Measurements from ENCODE around the gene ZNF415.
"Not testable (repeated sequence)": the region's sequence is repeated elsewhere in the genome, so short reads cannot be mapped to it uniquely, and the experiment has no call there.

Gene ZNF415

DNA sequence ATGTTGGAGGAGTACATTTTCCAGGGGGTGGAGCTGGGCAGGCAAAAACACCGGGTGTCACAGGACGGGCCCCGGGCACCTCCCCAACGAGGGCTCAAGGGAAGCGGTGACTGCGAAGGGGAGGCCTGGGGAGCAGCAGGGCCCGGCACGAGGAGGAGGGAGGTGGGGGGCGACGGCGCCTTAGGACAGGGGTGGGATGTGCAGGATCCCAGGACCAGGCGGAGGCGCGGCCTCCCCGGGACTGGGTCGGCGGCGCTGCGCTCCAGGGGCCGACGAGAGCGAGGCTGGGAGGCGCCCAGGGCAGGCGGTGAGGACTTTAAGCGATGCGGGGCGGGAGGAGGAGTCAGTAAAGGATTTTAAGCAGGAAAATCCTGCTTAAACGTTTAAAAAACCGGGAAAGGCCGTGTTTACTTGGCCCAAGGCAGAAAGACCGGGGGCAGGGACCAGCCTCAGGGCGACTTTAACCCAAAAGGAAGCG lies 29.9 kb downstream of the ZNF415 start:
- no peak overlapping the region for H2BK5ac ChIP-seq (ENCODE audit: low read length)

DNA sequence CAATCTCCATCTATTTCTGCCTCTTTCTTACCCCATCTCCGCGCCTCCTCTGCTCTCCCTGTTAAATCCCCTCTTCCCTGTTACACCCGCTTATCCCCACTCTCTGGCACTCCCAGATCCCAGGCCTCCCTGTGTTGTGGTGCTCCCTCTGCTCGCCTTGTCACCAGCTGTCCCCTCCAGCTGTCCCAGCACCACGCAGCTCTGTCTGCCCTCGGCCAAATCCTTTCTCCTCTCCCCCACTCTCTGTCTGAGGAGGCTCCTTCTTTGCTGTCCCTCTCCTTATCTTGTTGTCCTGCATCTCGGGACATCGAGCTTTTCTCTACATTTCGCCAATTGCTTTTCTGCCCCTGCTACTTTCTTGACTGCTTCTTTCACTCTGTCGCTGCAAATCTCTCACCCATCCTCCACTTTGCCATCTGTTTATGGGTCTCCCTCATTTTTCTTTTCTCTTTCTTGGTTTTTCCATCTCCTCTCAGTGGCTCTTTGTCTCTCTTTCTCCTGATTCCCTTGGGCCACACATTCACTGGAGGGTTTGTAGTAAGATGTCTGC lies 30.4 kb downstream of the ZNF415 start:
- WGBS (ENCODE audit: extremely low coverage, insufficient coverage, low lambda C conversion rate), result 100% methylated on average over 2 of the region's 10 CpGs
- Histone ChIP-seq H3K18ac (ENCODE audit: low read length) (no peak overlapping the region), H3K4me2 (ENCODE audit: low read length) (peak overlapping the region; percentile 81), H3K9ac (ENCODE audit: low read length) (peak overlapping the region; percentile 90), H3K4me1 (ENCODE audit: control insufficient read depth, low read depth, low read length) (peaks cover 5% of the 10 kb centered on the region), H3K79me2 (ENCODE audit: control insufficient read depth, insufficient read depth, low read length) (peaks cover 11% of the 10 kb centered on the region), H2AK5ac (ENCODE audit: low read length) (peak overlapping the region; percentile 14), H3K36me3 (ENCODE audit: control insufficient read depth, insufficient read depth, low read length) (no peaks in the 10 kb centered on the region), H3K23ac (ENCODE audit: low read length) (no peak overlapping the region), H2BK15ac (replicated peaks; ENCODE audit: low read depth) (no peak overlapping the region), H3K79me1 (ENCODE audit: low read length) (peaks cover 13% of the 10 kb centered on the region), H3K27me3 (ENCODE audit: insufficient read depth, low read length, poor library complexity) (no peaks in the 10 kb centered on the region), H3K27ac (ENCODE audit: low read depth, low read length) (no peak overlapping the region), H4K8ac (ENCODE audit: low read depth, low read length) (no peak overlapping the region), H4K5ac (ENCODE audit: low read length) (no peak overlapping the region), H2BK5ac (ENCODE audit: low read length) (no peak overlapping the region), H2BK120ac (ENCODE audit: low read depth, low read length) (no peak overlapping the region), H3K4ac (ENCODE audit: low read depth, low read length) (no peak overlapping the region), H3K4me3 (ENCODE audit: low read length) (peak overlapping the region; percentile 96), H3K56ac (ENCODE audit: low read length) (peak overlapping the region; percentile 92)
- peak; percentile 29 for DNase-seq

More for the DNA sequence above, 29.9 kb downstream of the ZNF415 start:
- Histone ChIP-seq H3K27me3 (ENCODE audit: insufficient read depth, low read length, poor library complexity) (no peaks in the 10 kb centered on the region), H3K36me3 (ENCODE audit: control insufficient read depth, insufficient read depth, low read length) (no peaks in the 10 kb centered on the region), H3K4ac (ENCODE audit: low read depth, low read length) (peak overlapping the region; percentile 6), H4K8ac (ENCODE audit: low read depth, low read length) (no peak overlapping the region), H4K5ac (ENCODE audit: low read length) (no peak overlapping the region), H3K79me2 (ENCODE audit: control insufficient read depth, insufficient read depth, low read length) (peaks cover 9% of the 10 kb centered on the region), H3K4me2 (ENCODE audit: low read length) (peak overlapping the region; percentile 81), H3K18ac (ENCODE audit: low read length) (peak overlapping the region; percentile 69), H3K4me3 (ENCODE audit: low read length) (peak overlapping the region; percentile 96), H3K79me1 (ENCODE audit: low read length) (peaks cover 11% of the 10 kb centered on the region), H3K23ac (ENCODE audit: low read length) (no peak overlapping the region), H2AK5ac (ENCODE audit: low read length) (no peak overlapping the region), H3K56ac (ENCODE audit: low read length) (peak overlapping the region; percentile 92), H3K27ac (ENCODE audit: low read depth, low read length) (no peak overlapping the region), H3K9ac (ENCODE audit: low read length) (peak overlapping the region; percentile 90), H3K4me1 (ENCODE audit: control insufficient read depth, low read depth, low read length) (peaks cover 5% of the 10 kb centered on the region), H2BK120ac (ENCODE audit: low read depth, low read length) (no peak overlapping the region), H2BK15ac (replicated peaks; ENCODE audit: low read depth) (no peak overlapping the region)
- DNase-seq, result peak; percentile 36
- no CpG with 5 or more reads among the region's 33 CpGs for WGBS (ENCODE audit: extremely low coverage, insufficient coverage, low lambda C conversion rate)

- Histone ChIP-seq H4K5ac (ENCODE audit: low read length) (no peak overlapping the region), H3K27ac (ENCODE audit: low read depth, low read length) (no peak overlapping the region), H3K18ac (ENCODE audit: low read length) (no peak overlapping the region), H3K79me1 (ENCODE audit: low read length) (peaks cover 13% of the 10 kb centered on the region), H2BK120ac (ENCODE audit: low read depth, low read length) (no peak overlapping the region), H3K4me1 (ENCODE audit: control insufficient read depth, low read depth, low read length) (peaks cover 5% of the 10 kb centered on the region), H2AK5ac (ENCODE audit: low read length) (no peak overlapping the region), H3K4ac (ENCODE audit: low read depth, low read length) (no peak overlapping the region), H3K4me3 (ENCODE audit: low read length) (no peak overlapping the region), H3K36me3 (ENCODE audit: control insufficient read depth, insufficient read depth, low read length) (no peaks in the 10 kb centered on the region), H2BK15ac (replicated peaks; ENCODE audit: low read depth) (no peak overlapping the region), H4K8ac (ENCODE audit: low read depth, low read length) (no peak overlapping the region), H3K9ac (ENCODE audit: low read length) (no peak overlapping the region), H3K23ac (ENCODE audit: low read length) (no peak overlapping the region), H3K56ac (ENCODE audit: low read length) (peak overlapping the region; percentile 60), H3K79me2 (ENCODE audit: control insufficient read depth, insufficient read depth, low read length) (peaks cover 11% of the 10 kb centered on the region), H2BK5ac (ENCODE audit: low read length) (no peak overlapping the region), H3K4me2 (ENCODE audit: low read length) (no peak overlapping the region), H3K27me3 (ENCODE audit: insufficient read depth, low read length, poor library complexity) (no peaks in the 10 kb centered on the region)
- DNase-seq, result peak; percentile 41
- WGBS (ENCODE audit: extremely low coverage, insufficient coverage, low lambda C conversion rate), result no CpG with 5 or more reads among the region's 1 CpG
These were observed 31.2 kb downstream of the ZNF415 start for GRCh38 chr19:53101518-53101917.

DNA sequence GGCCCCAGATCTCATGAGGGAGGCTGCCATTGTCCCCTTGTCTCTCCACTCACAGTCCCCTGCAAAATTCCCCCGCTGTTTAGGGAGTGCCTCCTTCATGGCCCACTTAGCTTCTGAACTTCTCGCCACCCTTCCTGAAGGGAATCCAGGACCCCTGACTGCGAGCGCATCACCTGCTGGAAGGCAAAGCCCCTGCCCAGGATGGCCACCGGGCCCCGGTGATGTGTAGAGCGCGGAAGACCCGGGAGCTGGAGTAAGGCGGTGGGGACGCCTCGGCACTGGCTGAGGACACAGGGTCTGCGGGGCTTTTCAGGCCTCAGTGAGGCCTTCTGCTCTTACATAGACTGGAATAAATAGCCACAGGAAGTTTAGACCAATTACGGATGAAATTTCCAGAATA lies 34.1 kb downstream of the ZNF415 start:
- H3K27me3 ChIP-seq (ENCODE audit: insufficient read depth, low read length, poor library complexity); H3K4me2 ChIP-seq (ENCODE audit: low read length); H3K23ac ChIP-seq (ENCODE audit: low read length); H2BK5ac ChIP-seq (ENCODE audit: low read length); H3K27ac ChIP-seq (ENCODE audit: low read depth, low read length); H4K5ac ChIP-seq (ENCODE audit: low read length); H4K8ac ChIP-seq (ENCODE audit: low read depth, low read length); DNase-seq; H3K4me3 ChIP-seq (ENCODE audit: low read length); H3K36me3 ChIP-seq (ENCODE audit: control insufficient read depth, insufficient read depth, low read length); H3K4ac ChIP-seq (ENCODE audit: low read depth, low read length); H3K9ac ChIP-seq (ENCODE audit: low read length); H3K56ac ChIP-seq (ENCODE audit: low read length); H2AK5ac ChIP-seq (ENCODE audit: low read length); H2BK15ac ChIP-seq (replicated peaks; ENCODE audit: low read depth); H2BK120ac ChIP-seq (ENCODE audit: low read depth, low read length); H3K4me1 ChIP-seq (ENCODE audit: control insufficient read depth, low read depth, low read length); H3K18ac ChIP-seq (ENCODE audit: low read length): not testable (repeated sequence)
- WGBS (ENCODE audit: extremely low coverage, insufficient coverage, low lambda C conversion rate), result no CpG with 5 or more reads among the region's 14 CpGs
- peaks cover 12% of the 10 kb centered on the region for H3K79me2 ChIP-seq (ENCODE audit: control insufficient read depth, insufficient read depth, low read length)
- peaks cover 16% of the 10 kb centered on the region for H3K79me1 ChIP-seq (ENCODE audit: low read length)

GRCh38 chr19:53096982-53097690 lies 35.6 kb downstream of the ZNF415 start:
- H3K23ac ChIP-seq (ENCODE audit: low read length); H3K4me1 ChIP-seq (ENCODE audit: control insufficient read depth, low read depth, low read length); H3K9ac ChIP-seq (ENCODE audit: low read length); H3K36me3 ChIP-seq (ENCODE audit: control insufficient read depth, insufficient read depth, low read length); H3K4ac ChIP-seq (ENCODE audit: low read depth, low read length); H3K4me2 ChIP-seq (ENCODE audit: low read length); H2BK5ac ChIP-seq (ENCODE audit: low read length); H4K8ac ChIP-seq (ENCODE audit: low read depth, low read length); H3K4me3 ChIP-seq (ENCODE audit: low read length); H3K18ac ChIP-seq (ENCODE audit: low read length); H2BK120ac ChIP-seq (ENCODE audit: low read depth, low read length); H3K27me3 ChIP-seq (ENCODE audit: insufficient read depth, low read length, poor library complexity); H3K27ac ChIP-seq (ENCODE audit: low read depth, low read length); DNase-seq; H2BK15ac ChIP-seq (replicated peaks; ENCODE audit: low read depth); H3K79me2 ChIP-seq (ENCODE audit: control insufficient read depth, insufficient read depth, low read length); H3K56ac ChIP-seq (ENCODE audit: low read length); H2AK5ac ChIP-seq (ENCODE audit: low read length); H4K5ac ChIP-seq (ENCODE audit: low read length): not testable (repeated sequence)
- no CpG with 5 or more reads among the region's 10 CpGs for WGBS (ENCODE audit: extremely low coverage, insufficient coverage, low lambda C conversion rate)
- H3K79me1 ChIP-seq (ENCODE audit: low read length), result peaks cover 12% of the 10 kb centered on the region

Data from mesendoderm (in vitro differentiated cells).